ENCODE results near the gene PTPRQ.
"Not testable (repeated sequence)": the region's sequence is repeated elsewhere in the genome, so short reads cannot be mapped to it uniquely, and the experiment has no call there.

PTPRQ gene, protein sequence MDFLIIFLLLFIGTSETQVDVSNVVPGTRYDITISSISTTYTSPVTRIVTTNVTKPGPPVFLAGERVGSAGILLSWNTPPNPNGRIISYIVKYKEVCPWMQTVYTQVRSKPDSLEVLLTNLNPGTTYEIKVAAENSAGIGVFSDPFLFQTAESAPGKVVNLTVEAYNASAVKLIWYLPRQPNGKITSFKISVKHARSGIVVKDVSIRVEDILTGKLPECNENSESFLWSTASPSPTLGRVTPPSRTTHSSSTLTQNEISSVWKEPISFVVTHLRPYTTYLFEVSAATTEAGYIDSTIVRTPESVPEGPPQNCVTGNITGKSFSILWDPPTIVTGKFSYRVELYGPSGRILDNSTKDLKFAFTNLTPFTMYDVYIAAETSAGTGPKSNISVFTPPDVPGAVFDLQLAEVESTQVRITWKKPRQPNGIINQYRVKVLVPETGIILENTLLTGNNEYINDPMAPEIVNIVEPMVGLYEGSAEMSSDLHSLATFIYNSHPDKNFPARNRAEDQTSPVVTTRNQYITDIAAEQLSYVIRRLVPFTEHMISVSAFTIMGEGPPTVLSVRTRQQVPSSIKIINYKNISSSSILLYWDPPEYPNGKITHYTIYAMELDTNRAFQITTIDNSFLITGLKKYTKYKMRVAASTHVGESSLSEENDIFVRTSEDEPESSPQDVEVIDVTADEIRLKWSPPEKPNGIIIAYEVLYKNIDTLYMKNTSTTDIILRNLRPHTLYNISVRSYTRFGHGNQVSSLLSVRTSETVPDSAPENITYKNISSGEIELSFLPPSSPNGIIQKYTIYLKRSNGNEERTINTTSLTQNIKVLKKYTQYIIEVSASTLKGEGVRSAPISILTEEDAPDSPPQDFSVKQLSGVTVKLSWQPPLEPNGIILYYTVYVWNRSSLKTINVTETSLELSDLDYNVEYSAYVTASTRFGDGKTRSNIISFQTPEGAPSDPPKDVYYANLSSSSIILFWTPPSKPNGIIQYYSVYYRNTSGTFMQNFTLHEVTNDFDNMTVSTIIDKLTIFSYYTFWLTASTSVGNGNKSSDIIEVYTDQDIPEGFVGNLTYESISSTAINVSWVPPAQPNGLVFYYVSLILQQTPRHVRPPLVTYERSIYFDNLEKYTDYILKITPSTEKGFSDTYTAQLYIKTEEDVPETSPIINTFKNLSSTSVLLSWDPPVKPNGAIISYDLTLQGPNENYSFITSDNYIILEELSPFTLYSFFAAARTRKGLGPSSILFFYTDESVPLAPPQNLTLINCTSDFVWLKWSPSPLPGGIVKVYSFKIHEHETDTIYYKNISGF (N-terminal part only)

DNA sequence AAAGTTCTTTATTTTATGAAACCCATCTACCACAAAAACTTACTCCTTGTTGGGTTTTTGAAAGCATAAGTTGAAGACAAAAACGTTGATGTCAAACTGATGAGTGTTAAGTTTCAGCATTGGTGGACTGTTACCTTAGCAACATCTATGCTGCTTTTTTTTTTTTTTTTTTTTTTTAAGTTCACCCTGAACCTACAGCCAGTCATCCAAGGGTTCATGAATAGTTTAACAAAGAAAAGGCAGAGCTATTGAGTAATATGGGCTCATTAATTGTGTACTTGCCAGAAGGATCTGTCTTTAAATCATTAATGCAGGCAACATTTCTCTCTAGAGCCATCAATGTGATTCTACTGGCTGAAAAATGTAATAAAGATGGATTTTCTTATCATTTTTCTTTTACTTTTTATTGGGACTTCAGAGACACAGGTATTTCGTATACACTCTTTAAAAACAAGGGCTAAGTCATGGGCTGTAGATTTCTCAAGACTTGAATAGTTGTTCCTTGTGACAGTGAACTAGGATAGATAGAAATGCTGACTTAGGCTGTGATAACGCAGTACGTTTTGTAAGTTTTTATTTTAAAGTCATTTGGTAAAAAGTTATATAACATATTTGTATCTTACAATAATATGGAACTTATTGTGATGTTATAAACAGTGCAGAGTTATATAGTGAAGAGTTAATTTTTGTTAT is at the start of gene PTPRQ:
Gene PTPRQ (plus strand): TSS at position 262 of the 693 bp plus-strand sequence. CDS start 111 bp downstream, at position 373.
- DNase-seq, result no peak

DNA sequence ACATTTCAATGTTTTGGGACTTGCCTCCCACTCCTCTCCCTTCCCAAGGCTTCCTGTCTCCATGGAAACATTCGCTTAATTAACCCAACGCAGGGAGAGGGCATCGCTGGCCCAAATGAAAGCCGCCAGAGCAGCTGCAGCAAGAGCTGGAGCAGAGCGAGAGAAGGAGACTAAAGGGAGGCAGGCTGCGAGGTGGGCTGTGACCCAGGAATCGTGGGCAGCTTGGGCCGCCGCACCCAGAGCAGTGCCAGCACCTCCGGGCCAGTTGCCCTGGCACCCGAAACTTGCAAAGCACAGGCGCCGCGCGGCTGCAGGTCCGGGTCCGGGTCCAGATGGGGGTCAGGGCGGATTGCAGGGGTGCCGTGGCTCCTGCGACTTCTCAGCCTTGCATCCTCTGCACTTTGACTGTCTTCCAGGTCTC is 43.5 kb upstream of the PTPRQ start:
- peak; percentile 21 to 32 for DNase-seq

DNA sequence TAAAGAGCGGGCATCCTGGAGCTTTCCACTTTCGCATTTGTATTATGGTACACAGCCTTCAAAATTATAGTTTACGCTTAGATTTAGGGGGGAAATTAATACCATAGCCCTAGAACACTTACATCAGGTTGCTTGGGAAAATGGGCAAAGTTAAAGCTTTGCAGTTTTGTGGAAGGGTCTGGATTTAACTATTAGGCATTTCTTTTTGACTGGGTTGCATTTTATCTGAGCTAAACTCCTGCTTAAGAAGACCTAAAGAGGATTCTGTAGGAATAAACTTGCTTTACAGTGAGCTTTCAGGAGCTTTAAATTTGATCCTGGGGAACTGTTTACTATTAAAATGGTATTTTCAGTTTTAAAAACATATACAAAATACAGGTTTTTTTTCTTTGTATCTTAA is 42.8 kb upstream of the PTPRQ start:
- no peak for DNase-seq

DNA sequence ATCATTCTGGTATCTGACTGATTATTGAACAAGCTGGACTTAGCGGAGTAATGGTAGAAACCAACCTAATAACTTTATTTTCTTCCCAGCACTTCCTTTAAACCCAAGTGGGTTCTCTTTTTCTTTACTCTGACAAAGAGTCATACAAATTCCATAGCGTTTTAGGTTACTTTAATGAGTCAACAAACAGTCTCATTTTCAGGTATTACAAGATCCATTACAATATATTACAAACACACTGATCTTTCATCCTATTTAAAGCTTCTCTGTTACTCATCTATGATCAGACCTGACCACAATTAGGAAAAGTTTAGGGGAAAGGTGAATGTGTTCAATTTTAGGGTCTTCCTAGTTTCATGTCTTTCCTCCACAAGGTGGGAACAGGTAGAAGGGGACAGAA is 39.4 kb upstream of the PTPRQ start:
- DNase-seq, result no peak

DNA sequence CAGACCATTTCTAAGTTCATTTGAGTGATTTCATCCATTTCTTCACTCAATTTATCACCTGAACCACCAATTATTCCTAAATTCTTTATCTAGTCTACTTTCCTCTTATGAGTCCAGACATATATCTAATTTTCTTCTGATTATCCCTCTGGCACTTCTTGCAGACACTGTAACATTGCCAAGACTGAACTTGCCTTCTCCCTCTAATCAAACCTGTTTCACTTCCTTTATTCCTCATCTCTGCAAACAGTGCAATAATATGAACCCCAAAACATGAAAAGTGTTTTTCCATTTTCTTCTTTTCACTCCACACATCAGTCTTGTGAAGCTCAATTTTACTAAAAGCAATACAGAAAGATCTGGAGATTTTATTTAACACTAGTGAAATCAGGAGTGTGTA is 37.8 kb upstream of the PTPRQ start:
- no peak for DNase-seq

DNA sequence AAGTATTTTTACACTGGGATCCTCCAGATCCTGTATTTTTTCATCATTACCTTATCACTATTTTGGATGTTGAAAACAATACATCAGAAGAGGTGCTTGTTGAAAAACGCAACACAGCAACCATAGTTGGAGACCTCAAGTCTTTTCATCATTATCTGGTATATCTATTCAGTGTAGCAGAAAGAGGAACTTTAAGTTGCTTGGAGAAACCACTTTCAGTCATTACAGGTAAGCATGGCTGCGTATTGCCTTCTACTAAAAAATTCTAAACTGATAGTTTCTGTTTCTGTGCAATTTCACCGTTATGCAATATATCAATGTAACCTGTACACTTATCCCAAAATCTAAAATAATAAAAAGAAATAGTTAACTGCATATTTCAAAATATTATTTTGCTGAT is 32.2 kb upstream of the PTPRQ start:
- no peak for DNase-seq

DNA sequence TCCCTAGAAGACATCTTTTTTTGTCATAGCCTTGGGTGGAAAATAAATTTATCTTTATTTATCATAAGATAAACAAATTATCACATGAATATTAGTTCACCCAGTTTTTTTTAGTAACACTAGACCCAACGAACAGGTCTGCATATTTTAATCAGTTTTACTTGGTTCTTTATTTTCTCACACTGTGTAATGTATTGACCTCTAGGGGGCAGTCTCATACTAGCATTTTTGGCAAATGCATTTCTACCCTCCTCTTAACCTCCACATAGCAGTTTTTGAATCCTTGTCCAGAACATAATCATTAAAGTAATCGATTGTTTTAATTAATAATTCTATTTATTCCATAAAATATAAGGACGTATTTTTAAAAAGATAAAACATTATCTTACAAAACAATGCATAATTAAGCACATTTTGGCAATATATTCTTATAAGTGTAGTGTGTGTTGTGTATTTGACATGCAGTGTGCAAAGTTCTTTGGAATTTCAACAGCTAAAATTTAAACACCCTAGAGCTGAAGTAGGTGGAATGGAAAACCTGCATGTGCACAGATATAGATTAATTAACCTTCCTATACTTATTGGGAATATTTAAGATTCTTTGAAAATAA is 31.6 kb upstream of the PTPRQ start:
- peak; percentile 5 to 56 for DNase-seq

DNA sequence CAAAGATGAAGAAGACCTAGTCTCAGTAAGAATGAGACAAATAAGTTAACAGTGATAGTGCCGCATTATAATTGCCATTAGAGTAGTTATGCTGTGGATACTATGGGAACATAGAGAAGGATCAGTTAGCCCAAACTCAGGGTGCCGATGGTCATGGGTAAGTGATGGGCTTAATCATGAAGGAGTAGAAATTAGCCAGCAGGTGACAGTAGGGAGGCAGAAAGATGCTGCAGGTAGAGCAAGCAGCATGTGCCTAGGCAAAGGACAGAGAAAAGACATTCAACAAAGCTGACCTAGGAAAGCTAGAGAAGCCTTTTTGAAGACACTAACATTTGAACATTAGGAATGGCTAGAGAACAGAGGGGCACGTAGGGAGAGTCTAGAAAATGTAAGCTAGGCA is 30.6 kb upstream of the PTPRQ start:
- no peak for DNase-seq

DNA sequence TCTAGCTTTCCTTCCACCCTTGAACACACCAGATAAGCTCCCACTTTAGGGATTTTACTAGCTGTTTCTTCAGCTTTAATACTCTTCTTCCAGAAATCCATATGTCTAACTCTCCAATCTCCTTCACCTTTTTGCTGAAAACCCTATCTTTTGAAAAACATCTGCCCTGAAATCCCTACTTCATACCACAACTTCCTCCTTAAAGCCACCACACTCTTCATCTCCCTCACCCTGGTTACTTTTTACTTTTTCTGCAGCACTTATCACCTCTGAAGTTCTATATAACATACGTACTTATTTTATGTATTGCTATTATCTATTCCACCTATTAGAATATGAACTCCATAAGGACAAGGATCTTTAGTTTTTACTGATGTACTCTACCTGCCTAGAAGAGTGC is 28.6 kb upstream of the PTPRQ start:
- no peak for DNase-seq

DNA sequence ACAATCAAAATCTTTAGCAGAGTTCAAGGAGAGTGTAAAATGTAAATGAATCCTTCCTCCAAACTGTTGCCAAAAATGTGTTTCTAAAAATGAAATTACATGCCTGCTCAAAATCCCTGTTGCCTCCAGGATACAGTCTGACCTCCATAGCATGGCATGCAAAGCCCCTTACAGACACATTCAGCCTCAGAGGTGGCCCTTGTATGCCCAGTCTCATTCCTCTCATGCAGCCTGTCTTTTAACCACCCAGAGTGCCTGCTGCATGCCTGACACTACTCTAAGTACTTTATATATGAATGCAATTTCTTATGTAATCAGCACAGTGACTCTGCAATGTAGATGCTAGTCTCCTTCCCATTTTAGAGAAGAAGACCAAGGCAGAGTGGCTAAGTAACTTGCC is 24.4 kb upstream of the PTPRQ start:
- no peak for DNase-seq

DNA sequence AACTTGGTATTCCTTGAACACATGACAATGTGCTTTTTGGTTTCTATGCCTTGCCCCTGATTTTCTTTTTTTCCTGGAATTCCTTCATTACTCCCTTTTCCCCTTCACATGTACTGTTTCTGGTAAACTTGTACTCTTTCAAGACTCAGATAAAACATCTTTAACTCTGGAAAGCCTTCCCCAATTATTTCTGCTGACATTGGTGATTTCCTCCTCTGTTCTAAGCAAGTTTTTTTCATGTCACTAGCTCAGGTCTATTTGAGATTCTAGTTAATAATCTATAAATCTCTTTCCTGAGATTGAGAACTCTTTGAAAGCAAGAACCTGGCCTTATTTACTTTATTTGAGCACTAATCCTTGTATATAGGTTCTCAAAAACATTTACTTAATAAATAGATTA is 24.0 kb upstream of the PTPRQ start:
- no peak for DNase-seq

DNA sequence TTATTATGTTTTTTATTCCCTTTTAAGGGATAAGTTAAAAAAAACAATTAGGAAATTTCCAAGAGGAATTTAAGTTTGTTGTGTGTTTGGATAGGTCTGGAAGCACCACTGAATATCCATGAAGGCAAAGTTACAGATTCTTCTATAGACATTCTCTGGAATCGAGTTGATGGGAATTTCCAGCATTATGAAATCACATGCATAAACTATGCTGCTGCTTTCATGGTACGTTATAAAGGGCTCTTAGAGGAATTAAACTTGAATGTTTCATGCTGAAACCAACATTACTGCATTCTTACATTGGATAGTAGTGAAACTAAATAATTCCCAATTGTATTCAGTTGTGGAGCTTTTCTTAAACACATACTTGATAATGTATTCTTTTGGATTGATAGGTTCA is 21.5 kb upstream of the PTPRQ start:
- DNase-seq, result no peak

DNA sequence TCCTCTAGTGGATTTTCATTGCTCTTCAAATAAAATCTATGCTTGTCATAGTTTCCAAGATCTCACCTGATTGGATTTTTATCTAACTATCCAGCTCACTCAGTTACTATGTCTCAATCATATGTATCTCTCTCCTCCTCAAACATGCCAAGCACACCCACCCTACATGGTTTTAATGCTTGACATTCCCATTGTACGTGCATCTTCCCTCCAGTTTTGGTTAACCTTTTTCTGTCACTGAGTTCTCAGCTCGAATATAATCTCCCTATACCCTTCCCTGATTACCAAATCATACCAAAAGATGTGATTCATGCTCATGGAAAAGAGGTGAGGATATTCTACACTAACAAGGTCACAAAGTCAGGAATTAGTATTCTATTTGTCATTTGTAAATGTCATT is 12.0 kb upstream of the PTPRQ start:
- DNase-seq, result no peak

DNA sequence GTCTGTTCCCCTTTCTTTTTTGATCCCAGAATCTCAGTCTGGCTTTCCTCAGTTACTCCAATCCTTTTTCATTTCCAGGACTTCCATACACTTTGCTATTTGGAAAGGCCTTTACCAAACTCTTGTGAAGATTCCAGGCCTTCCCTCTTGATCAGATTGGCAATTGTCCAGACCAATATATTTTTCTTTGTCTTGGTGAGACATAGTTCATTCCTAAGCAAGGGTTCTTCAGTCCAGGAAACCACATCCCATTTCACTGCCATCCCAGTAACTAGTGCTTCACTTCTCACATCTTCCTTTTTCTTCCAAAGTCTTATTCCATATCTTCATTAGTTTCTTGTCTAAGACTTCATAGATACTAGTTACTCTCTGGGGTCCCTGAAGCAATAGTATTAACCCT is 2.1 kb upstream of the PTPRQ start:
- DNase-seq, result no peak

DNA sequence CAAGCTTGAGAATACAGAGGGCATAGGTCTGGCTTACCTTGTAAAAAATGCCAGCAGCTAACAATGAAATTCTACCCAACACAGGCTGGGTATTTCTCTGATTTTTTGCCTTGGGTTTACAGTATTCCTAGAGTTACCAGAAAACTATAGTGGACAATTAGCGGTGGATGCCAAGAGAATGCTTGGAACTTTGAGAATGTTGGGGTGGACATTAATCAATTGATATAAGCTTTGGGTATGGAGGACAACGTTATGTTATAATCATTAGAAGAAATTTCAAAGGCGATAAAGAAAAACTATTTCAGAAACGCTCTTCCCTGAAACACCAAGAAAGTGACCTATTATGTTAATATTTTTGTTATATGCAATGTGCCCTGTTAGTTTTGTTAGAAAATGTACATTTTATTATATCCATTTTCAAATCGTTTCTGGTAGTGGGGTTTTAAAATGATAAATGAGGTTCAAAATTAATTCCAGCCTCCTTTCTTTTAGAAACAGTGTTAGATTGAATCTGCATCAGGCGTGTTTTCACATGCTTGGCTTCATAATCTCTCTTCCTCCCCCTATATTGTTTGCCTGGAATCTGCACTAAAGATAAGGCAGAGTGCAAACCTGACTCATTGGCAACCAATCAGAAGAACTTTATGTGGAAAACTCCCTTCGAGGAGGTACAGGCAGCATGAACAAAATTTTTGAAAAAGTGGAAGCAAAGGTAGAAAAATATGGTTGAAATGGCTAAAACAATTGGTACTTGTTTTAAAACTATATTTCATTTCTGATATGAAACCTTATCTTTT is 1.4 kb upstream of the PTPRQ start:
- no peak for DNase-seq

DNA sequence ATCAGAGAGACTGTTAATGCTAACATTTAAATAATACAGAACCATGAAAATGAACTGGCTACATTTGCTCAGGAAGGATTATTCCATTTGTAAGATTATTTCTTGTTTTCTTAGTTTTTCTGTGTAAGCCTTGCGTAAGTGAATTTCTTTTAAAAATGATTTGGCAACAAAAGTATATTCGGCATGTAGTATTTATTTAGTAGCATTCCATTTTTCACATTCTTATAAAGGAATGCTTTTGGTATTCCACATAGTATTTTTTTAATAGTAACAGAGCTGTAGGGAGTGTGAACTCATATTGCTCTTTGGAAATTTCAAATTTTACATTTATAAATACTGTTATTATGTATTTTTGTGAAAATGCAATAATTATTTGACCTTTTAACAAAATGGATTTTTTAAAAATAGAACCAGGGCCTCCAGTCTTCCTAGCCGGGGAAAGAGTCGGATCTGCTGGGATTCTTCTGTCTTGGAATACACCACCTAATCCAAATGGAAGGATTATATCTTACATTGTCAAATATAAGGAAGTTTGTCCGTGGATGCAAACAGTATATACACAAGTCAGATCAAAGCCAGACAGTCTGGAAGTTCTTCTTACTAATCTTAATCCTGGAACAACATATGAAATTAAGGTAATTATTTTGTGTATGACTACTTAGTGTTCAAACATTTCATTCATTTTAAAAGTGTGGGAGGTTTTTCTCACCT is 1.2 kb downstream of the PTPRQ start:
- DNase-seq, result no peak

DNA sequence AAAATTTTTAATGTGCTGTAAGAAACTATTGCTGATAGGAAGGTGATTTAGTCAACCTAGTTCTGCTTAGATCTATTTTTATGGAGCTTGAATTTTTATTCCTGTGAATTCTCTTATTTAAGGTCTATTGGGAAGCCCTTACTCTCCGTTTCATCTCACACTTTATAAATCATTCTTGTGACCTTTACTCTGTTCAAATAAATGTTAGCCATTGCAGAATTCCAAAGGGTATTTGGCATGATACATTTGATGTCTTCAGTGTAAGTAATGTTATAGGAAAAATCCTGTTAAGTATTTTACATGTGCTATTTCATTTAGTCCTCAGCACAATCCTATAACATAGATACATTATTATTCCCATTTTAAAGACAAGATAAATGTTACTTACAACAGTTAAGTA is 12.5 kb downstream of the PTPRQ start:
- DNase-seq, result no peak

DNA sequence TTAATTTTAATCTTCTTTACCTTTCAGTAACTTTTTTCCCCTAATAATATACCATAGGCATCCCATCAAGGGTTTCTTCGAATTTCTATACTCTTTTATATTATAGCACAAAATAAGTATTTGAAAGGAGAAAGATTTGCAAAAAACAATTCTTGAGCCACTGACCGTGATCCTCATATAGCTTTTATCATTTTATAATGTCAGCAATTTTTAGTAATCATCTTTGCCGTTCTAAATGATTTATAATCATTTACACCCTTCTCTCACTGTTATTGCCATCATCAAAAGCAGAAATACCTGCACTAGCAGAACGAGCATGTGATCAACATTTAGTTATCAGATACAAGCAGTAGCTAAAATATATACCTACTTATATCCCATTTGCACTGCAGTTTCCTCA is 16.9 kb downstream of the PTPRQ start:
- DNase-seq, result no peak

DNA sequence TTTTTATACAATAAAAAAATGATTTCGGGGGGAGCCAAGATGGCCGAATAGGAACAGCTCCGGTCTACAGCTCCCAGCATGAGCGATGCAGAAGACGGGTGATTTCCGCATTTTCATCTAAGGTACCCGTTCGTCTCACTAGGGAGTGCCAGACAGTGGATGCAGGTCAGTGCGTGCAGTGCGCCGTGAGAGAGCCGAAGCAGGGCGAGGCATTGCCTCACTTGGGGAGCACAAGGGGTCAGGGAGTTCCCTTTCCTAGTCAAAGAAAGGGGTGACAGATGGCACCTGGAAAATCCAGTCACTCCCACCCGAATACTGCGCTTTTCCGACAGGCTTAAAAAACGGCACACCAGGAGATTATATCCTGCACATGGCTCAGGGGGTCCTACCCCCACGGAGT is 17.8 kb downstream of the PTPRQ start:
- not testable (repeated sequence) for DNase-seq

DNA sequence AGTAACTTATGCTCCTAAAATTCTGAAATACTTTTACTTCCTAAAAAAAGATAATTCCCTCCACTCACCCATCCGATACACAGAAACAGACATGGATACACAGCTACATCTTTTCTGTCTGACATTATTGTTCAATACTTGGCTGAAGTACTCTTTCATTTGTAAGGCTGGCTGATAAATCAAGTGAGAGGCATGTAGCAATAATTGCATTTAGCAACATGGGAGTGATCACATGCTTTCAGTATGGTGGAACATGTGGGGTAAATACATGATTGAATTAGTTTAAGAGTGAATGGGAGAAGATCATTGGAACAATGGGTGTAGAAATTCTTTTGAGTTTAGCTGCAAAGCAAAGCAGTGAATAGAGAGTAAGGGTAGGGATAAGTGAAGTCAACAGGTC is 25.6 kb downstream of the PTPRQ start:
- no peak for DNase-seq

DNA sequence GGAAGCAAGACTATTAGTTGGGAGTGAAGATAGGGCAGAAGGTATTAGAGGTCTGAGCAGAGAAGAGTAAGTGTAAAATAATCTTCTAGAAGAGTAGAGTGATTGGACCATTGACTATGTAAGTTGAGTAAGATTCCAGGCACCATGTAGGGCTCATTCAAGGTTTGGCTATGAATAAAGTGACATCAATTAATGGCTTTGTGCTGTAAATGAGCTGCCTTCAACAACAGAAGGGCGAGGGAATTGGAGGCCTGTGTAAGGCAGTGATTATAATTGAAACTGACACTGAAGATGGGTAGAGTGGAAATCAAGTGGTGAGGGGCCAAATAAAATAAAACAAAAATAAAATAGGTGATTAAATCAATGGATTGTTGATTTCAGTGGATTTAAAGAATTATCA is 26.4 kb downstream of the PTPRQ start:
- no peak for DNase-seq

All from NCI-H524 (cell line).